Prostate gland (tissue), 2 donors: ENCODE measurements around the gene SSC5D. TPM values are rescaled to one million over a fixed set of nuclear protein-coding genes. Genes with fewer than 3 reads are reported as not detected.

Source experiments
- DNase-seq: peaks from one replicate; pipeline ENCODE4 v3.0.0-alpha.2; 2019; ENCODE audit warnings: low spot score
- H3K27ac ChIP-seq, 2 donors: fragments of 200-600 bp; sonication (generic); 2 replicates each; pipeline ENCODE4 v1.5.1; 2017 to 2019
- H3K27me3 ChIP-seq: fragments of 200-600 bp; sonication (generic); replicated peaks from 2 replicates; pipeline ENCODE4 v1.5.1; 2019; ENCODE audit not compliant: insufficient read depth
- H3K36me3 ChIP-seq, 2 donors: fragments of 200-600 bp; sonication (generic); 1 replicate in 1 of 2; 2 replicates in 1 of 2; pipeline versions ENCODE4 v1.5.1 to v1.8.1; 2017 to 2019
- H3K4me1 ChIP-seq: fragments of 200-600 bp; sonication (generic); replicated peaks from 2 replicates; pipeline ENCODE4 v1.5.1; 2019
- H3K4me3 ChIP-seq, 2 donors: fragments of 200-600 bp; sonication (generic); 2 replicates each; pipeline ENCODE4 v1.5.1; 2017 to 2019
- H3K9me3 ChIP-seq: fragments of 200-600 bp; sonication (generic); 2 replicates; pipeline ENCODE4 v1.5.1; 2017
- POLR2A ChIP-seq: fragments of 450-650 bp; IDR thresholded peaks from one replicate; pipeline ENCODE4 v1.6.1; 2016; ENCODE audit warnings: antibody characterized with exemption, mild to moderate bottlenecking
- POLR2AphosphoS5 ChIP-seq: sonication (generic); formaldehyde crosslinking; IDR thresholded peaks from one replicate; pipeline ENCODE4 v1.6.1; 2017; ENCODE audit warnings: antibody characterized with exemption
- WGBS: methylation state at CpG from one replicate; pipeline ENCODE4 v1.1.5; 2018; 5-methylcytosine and 5-hydroxymethylcytosine counted together
- intact Hi-C: fragments of 100-400 bp; cut with DNase I; formaldehyde crosslinking; loops from one replicate; pipeline ENCODE4 v1.14.2; 2022
- total RNA-seq, 2 donors: library from RNA; depleted of rRNA; stranded (reverse); fragments of >200 nt; gene quantifications; one replicate each; pipeline ENCODE4 v1.1.0, GENCODE V29; 2016
- TF ChIP-seq, protein P1 (sequence below), 4 experiments: fragments of 200-600 bp in 2 of 4; fragments of 450-650 bp in 2 of 4; sonication (generic) in 2 of 4; IDR thresholded peaks; 1 replicate in 3 of 4; 2 replicates in 1 of 4; pipeline ENCODE4 v1.5.1; 2016 to 2019; ENCODE audit warnings: antibody characterized with exemption in 4 of 4, mild to moderate bottlenecking in 2 of 4, moderate library complexity in 2 of 4

Gene SSC5D
- total RNA-seq, 2 donors from 2014 or later, result 5.6 to 8.6 TPM

DNA sequence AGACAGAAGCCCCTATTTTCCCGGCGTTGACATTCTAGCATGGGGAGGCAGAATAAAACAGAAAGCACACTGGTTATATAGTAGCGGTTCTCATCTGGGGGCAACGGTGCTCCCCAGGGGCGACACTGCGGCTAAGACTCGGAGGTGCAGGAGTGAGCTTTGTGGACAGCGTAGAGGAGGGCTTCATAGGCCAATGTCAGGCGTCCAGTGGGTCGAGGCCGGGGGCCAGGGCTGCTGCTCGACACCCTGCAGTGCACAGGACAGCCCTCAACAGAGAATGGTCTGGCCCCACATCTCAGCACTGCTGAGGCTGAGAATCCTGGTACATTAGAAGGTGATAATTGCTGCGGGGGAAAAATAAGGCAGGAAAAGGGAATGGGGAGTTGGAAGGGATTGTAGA, 10.3 kb upstream of the SSC5D start:
- Histone ChIP-seq H3K27ac (no peak overlapping the region), H3K9me3 (no peaks in the 10 kb centered on the region), H3K36me3 (peaks cover 0 to under 1% of the 10 kb centered on the region in 2 donors), H3K4me3 (no peak overlapping the region), H3K4me1 (no peaks in the 10 kb centered on the region), H3K27me3 (no peaks in the 10 kb centered on the region)
- WGBS, result 84% methylated on average over 13 of the region's 13 CpGs
- intact Hi-C loops, result no loop called here
- TF ChIP-seq POLR2A (no peak), POLR2AphosphoS5 (no peak)
- TF ChIP-seq, protein P1, sequence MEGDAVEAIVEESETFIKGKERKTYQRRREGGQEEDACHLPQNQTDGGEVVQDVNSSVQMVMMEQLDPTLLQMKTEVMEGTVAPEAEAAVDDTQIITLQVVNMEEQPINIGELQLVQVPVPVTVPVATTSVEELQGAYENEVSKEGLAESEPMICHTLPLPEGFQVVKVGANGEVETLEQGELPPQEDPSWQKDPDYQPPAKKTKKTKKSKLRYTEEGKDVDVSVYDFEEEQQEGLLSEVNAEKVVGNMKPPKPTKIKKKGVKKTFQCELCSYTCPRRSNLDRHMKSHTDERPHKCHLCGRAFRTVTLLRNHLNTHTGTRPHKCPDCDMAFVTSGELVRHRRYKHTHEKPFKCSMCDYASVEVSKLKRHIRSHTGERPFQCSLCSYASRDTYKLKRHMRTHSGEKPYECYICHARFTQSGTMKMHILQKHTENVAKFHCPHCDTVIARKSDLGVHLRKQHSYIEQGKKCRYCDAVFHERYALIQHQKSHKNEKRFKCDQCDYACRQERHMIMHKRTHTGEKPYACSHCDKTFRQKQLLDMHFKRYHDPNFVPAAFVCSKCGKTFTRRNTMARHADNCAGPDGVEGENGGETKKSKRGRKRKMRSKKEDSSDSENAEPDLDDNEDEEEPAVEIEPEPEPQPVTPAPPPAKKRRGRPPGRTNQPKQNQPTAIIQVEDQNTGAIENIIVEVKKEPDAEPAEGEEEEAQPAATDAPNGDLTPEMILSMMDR (IDR thresholded peaks at IDR 0.05), result no peak
- DNase-seq, result no peak

DNA sequence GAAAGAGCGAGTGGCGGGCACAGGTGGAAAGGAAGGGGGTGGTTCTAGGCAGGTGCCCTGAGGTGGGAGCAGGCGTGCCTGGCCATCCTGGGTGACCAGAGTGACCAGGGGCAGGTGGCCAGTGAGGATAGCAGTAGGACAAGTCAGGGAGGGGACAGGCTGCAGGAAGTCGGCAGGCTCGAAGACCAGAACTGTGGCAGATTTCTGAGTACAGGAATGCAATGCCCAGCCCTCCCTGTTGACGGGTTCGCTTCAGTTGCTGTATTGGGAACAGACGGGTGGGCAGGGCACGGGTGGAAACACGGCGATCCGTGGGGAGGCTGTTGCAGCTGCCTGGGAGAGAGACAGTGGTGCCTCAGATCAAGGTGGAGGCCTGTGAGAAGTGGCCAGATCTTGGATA, 9.9 kb upstream of the SSC5D start:
- intact Hi-C loops, result no loop called here
- no peak for DNase-seq
- Histone ChIP-seq H3K4me1 (no peaks in the 10 kb centered on the region), H3K36me3 (peaks cover 0 to 5% of the 10 kb centered on the region in 2 donors), H3K9me3 (no peaks in the 10 kb centered on the region), H3K4me3 (no peak overlapping the region), H3K27ac (no peak overlapping the region), H3K27me3 (no peaks in the 10 kb centered on the region)
- TF ChIP-seq POLR2AphosphoS5 (no peak), POLR2A (no peak)
- TF ChIP-seq, protein P1 (IDR thresholded peaks at IDR 0.05), result no peak
- WGBS, result 85% methylated on average over 12 of the region's 12 CpGs

- Histone ChIP-seq H3K27ac (no peak overlapping the region), H3K36me3 (peaks cover 0 to 5% of the 10 kb centered on the region in 2 donors), H3K4me1 (no peaks in the 10 kb centered on the region), H3K9me3 (no peaks in the 10 kb centered on the region), H3K4me3 (no peak overlapping the region), H3K27me3 (no peaks in the 10 kb centered on the region)
- 88% methylated on average over 17 of the region's 17 CpGs for WGBS
- no peak for TF ChIP-seq POLR2AphosphoS5
- DNase-seq, result no peak
- intact Hi-C loops, result no loop called here
Observed at GRCh38 chr19:55479045-55479444, 9.2 kb upstream of the SSC5D start.

DNA sequence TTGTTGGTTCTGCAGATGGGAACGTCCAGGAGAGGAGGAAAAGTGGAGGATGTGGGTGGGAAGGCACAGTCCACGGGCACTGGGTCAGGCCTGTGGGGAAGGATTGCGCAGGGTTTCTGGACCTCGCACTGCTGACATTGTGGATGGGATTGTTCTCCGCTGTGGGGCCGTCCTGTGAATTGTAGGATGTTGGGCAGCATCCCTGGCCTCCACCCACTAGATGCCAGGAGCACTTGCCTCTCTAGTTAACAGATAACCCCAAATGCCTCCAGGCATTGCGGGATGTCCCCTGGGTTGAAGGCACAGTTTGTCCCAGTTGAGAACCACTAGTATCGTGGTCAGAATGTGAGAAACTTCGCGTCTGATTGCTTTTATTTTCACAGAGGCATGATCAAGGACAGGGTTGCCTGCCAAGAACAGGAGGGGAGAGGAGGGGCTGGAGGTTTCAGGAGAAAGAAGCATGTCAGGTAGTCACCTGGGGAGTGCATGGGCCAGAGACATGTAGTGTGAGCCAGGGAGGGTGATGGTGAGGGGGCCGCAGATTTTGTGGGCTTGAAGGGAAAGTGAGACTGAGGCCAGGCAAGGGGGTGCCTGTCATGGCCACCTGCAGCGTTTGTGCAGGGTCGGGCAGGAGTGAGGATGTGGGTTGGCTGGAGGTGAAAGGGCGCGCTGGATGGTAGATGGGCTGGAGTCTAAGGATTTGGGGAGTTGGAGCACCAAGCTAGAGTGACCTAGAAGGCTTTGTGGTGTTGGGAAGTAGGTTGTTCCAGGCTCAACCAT, 8.6 kb upstream of the SSC5D start:
- WGBS, result 68% methylated on average over 15 of the region's 15 CpGs
- H3K27me3 ChIP-seq, result no peaks in the 10 kb centered on the region
- intact Hi-C loops, result no loop called here
- no peak overlapping the region for H3K4me3 ChIP-seq
- peaks cover 4% of the 10 kb centered on the region for H3K4me1 ChIP-seq
- peaks cover 0 to 5% of the 10 kb centered on the region in 2 donors for H3K36me3 ChIP-seq
- DNase-seq, result no peak
- H3K9me3 ChIP-seq, result no peaks in the 10 kb centered on the region
- TF ChIP-seq, protein P1 (IDR thresholded peaks at IDR 0.05), result no peak
- TF ChIP-seq POLR2AphosphoS5, result no peak
- TF ChIP-seq POLR2A, result no peak
- no peak overlapping the region for H3K27ac ChIP-seq

- Histone ChIP-seq H3K4me1 (peaks cover 4% of the 10 kb centered on the region), H3K27me3 (no peaks in the 10 kb centered on the region), H3K9me3 (no peaks in the 10 kb centered on the region), H3K4me3 (no peak overlapping the region), H3K27ac (no peak overlapping the region), H3K36me3 (peaks cover 0 to 5% of the 10 kb centered on the region in 2 donors)
- DNase-seq, result no peak
- intact Hi-C loops, result no loop called here
- WGBS, result 92% methylated on average over 40 of the region's 52 CpGs
- TF ChIP-seq POLR2AphosphoS5, result no peak
- no peak for TF ChIP-seq POLR2A
- TF ChIP-seq, protein P1 (IDR thresholded peaks at IDR 0.05), result no peak
Observed at GRCh38 chr19:55481148-55481793, 7.0 kb upstream of the SSC5D start.
